Fibroblast of villous mesenchyme (primary cell): ENCODE data around the gene NOL12. TPM values are rescaled to one million over a fixed set of nuclear protein-coding genes. Genes with fewer than 3 reads are reported as not detected.

Experiments
- DNase-seq: peaks from one replicate; pipeline ENCODE4 v3.0.0-alpha.2; 2010; ENCODE audit warnings: low read depth
- H3K4me3 ChIP-seq: 2 replicates; pipeline ENCODE4 v1.5.1; 2011; ENCODE audit warnings: low read depth, mild to moderate bottlenecking, low read length
- total RNA-seq: library from RNA; depleted of rRNA; stranded (reverse); fragments of >200 nt; gene quantifications from 2 replicates; pipeline ENCODE4 v1.2.3, GENCODE V29; 2012
- TF ChIP-seq, protein P1 (sequence below): IDR thresholded peaks from 2 replicates; pipeline ENCODE4 v1.5.1; 2012; ENCODE audit warnings: low read depth, mild to moderate bottlenecking, low read length; ENCODE audit not compliant: insufficient read depth

NOL12 gene
- total RNA-seq, 1 donor = 7.3 TPM

- TF ChIP-seq, protein P1, sequence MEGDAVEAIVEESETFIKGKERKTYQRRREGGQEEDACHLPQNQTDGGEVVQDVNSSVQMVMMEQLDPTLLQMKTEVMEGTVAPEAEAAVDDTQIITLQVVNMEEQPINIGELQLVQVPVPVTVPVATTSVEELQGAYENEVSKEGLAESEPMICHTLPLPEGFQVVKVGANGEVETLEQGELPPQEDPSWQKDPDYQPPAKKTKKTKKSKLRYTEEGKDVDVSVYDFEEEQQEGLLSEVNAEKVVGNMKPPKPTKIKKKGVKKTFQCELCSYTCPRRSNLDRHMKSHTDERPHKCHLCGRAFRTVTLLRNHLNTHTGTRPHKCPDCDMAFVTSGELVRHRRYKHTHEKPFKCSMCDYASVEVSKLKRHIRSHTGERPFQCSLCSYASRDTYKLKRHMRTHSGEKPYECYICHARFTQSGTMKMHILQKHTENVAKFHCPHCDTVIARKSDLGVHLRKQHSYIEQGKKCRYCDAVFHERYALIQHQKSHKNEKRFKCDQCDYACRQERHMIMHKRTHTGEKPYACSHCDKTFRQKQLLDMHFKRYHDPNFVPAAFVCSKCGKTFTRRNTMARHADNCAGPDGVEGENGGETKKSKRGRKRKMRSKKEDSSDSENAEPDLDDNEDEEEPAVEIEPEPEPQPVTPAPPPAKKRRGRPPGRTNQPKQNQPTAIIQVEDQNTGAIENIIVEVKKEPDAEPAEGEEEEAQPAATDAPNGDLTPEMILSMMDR = no peak
- no peak for DNase-seq
- H3K4me3 ChIP-seq = no peak overlapping the region
These were observed 22.7 kb downstream of the NOL12 start for GRCh38 chr22:37708580-37709444.

- DNase-seq = no peak
- TF ChIP-seq, protein P1 = no peak
These were observed 23.3 kb downstream of the NOL12 start for GRCh38 chr22:37709445-37709765.

GRCh38 chr22:37710675-37711074 is 24.5 kb downstream of the NOL12 start:
- no peak for DNase-seq
- TF ChIP-seq, protein P1 = no peak
- no peak overlapping the region for H3K4me3 ChIP-seq

More at GRCh38 chr22:37709445-37709765, 23.3 kb downstream of the NOL12 start:
- H3K4me3 ChIP-seq = no peak overlapping the region

- no peak overlapping the region for H3K4me3 ChIP-seq
- no peak for DNase-seq
- TF ChIP-seq, protein P1 = no peak
These were observed 25.3 kb downstream of the NOL12 start for GRCh38 chr22:37711490-37711889.

DNA sequence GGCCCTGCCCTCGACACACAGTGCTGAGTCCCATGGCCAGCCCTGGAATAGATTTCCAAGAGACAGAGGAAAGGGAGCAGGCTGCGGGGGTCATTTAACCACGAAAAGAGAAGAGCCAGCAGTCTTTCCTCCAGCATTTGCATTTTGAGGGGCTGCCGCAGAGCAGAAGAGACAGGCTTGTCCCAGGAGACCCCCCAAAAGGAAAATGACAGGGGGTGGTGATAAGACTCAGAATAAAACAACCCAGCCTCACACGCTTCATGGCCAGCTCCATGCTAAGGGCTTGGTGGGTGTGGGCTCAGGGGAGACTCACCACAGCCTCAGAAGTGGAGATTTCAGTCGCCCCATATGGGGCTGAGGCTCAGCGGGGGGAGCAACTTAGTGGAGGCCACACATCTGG is 27.6 kb downstream of the NOL12 start:
- H3K4me3 ChIP-seq = no peak overlapping the region
- TF ChIP-seq, protein P1 = no peak
- no peak for DNase-seq

DNA sequence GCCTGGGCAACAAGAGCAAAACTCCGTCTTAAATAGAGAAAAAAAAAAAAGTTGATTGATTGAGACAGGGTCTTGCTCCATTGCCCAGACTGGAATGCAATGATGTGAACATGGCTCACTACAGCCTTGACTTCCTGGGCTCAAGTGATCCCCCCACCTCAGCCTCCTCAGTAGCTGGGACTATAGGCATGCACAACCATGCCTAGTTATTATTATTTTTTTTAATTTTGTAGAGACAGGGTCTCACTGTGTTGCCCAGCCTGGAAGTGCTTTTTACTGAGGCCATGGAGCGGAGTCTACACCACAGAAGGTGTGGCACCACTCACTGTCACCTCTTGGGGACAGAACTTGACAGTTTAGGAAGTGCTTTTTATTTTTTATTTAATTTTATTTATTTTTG is 28.5 kb downstream of the NOL12 start:
- no peak for DNase-seq
- H3K4me3 ChIP-seq = no peak overlapping the region
- TF ChIP-seq, protein P1 = no peak

DNA sequence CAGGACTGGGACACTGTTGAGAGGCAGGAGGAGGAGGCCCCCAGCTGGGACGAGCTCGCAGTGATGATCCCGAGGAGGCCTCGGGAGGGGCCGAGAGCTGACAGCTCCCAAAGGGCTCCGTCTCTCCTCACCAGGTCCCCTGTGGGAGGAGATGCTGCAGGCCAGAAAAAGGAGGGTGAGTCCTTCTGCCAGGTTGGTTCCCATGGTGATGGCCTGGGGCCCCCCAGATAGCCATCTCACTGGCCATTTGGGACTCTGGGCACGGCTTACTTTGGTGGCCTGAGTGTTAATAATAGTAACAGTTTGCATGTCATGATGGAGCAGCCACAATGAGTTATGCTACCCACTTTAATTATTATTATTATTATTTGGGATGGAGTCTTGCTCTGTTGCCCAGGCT is 29.6 kb downstream of the NOL12 start:
- TF ChIP-seq, protein P1 = no peak
- DNase-seq = no peak
- no peak overlapping the region for H3K4me3 ChIP-seq
